OCI-LY1 (cell line): Measurements from ENCODE around the gene YIF1B.
A peak's percentile ranks its signal among the peaks of the same experiment; 100 is the strongest.

ENCODE experiments used
- H2AFZ ChIP-seq: fragments of 200-600 bp; sonication (generic), shearing (Covaris generic); 2 replicates; pipeline ENCODE4 v1.6.0; 2014; ENCODE audit warnings: antibody characterized with exemption, mild to moderate bottlenecking, low read length
- H3F3A ChIP-seq: fragments of 200-600 bp; sonication (generic), shearing (Covaris generic); 2 replicates; pipeline ENCODE4 v1.6.0; 2014; ENCODE audit warnings: mild to moderate bottlenecking, antibody characterized with exemption, low read length, moderate library complexity; ENCODE audit not compliant: insufficient read depth
- H3K27ac ChIP-seq: fragments of 200-600 bp; sonication (generic); 2 replicates; pipeline ENCODE4 v1.5.1; 2014; ENCODE audit warnings: low read length, mixed run types, mild to moderate bottlenecking, low read depth; ENCODE audit not compliant: poor library complexity, severe bottlenecking
- H3K27me3 ChIP-seq: fragments of 200-600 bp; sonication (generic); 2 replicates; pipeline ENCODE4 v1.6.0; 2014; ENCODE audit warnings: antibody characterized with exemption, mild to moderate bottlenecking, low read length, moderate library complexity; ENCODE audit not compliant: insufficient read depth
- H3K36me3 ChIP-seq: fragments of 200-600 bp; sonication (generic); 2 replicates; pipeline ENCODE4 v1.6.1; 2014; ENCODE audit warnings: mild to moderate bottlenecking, antibody characterized with exemption, low read length, moderate library complexity, mixed read lengths; ENCODE audit not compliant: insufficient read depth
- H3K4me1 ChIP-seq: fragments of 200-600 bp; sonication (generic); 2 replicates; pipeline ENCODE4 v1.5.1; 2014; ENCODE audit warnings: mild to moderate bottlenecking, low read length, moderate library complexity; ENCODE audit not compliant: insufficient read depth, severe bottlenecking
- H3K4me2 ChIP-seq: fragments of 200-600 bp; sonication (generic), shearing (Covaris generic); 2 replicates; pipeline ENCODE4 v1.6.1; 2014; ENCODE audit warnings: low read length
- H3K4me3 ChIP-seq: fragments of 200-600 bp; sonication (generic); 2 replicates; pipeline ENCODE4 v1.5.1; 2014; ENCODE audit warnings: low read length, low read depth, mild to moderate bottlenecking, mixed read lengths; ENCODE audit not compliant: poor library complexity, severe bottlenecking
- H3K79me2 ChIP-seq: fragments of 200-600 bp; shearing (Covaris generic); 2 replicates; pipeline ENCODE4 v1.6.1; 2016; ENCODE audit warnings: mixed run types, low read length, mixed read lengths; ENCODE audit not compliant: insufficient read depth
- H3K9ac ChIP-seq: fragments of 200-600 bp; sonication (generic), shearing (Covaris generic); 2 replicates; pipeline ENCODE4 v1.6.1; 2014; ENCODE audit warnings: mild to moderate bottlenecking, low read length, mixed read lengths
- H3K9me2 ChIP-seq: fragments of 200-600 bp; sonication (generic), shearing (Covaris generic); 2 replicates; pipeline ENCODE4 v1.6.1; 2014; ENCODE audit warnings: low read depth, mild to moderate bottlenecking, low read length, mixed read lengths
- H3K9me3 ChIP-seq: fragments of 200-600 bp; shearing (Covaris generic); 2 replicates; pipeline ENCODE4 v1.6.1; 2014; ENCODE audit warnings: low read length, mixed read lengths
- H4K20me1 ChIP-seq: fragments of 200-600 bp; sonication (generic), shearing (Covaris generic); 2 replicates; pipeline ENCODE4 v1.6.0; 2016; ENCODE audit warnings: mild to moderate bottlenecking, low read length; ENCODE audit not compliant: insufficient read depth
- EZH2 ChIP-seq: fragments of 200-600 bp; sonication (generic), shearing (Covaris generic); IDR thresholded peaks from 2 replicates; pipeline ENCODE4 v1.8.0; 2017; ENCODE audit warnings: borderline replicate concordance, mixed run types, mild to moderate bottlenecking, antibody characterized with exemption, low read length, moderate library complexity, mixed read lengths
- TF ChIP-seq, protein P1 (sequence below): fragments of 200-600 bp; sonication (generic), shearing (Covaris generic); IDR thresholded peaks from 2 replicates; pipeline ENCODE4 v1.5.1; 2017; ENCODE audit warnings: mild to moderate bottlenecking, antibody characterized with exemption, low read length, moderate library complexity, mixed read lengths

The YIF1B gene

DNA sequence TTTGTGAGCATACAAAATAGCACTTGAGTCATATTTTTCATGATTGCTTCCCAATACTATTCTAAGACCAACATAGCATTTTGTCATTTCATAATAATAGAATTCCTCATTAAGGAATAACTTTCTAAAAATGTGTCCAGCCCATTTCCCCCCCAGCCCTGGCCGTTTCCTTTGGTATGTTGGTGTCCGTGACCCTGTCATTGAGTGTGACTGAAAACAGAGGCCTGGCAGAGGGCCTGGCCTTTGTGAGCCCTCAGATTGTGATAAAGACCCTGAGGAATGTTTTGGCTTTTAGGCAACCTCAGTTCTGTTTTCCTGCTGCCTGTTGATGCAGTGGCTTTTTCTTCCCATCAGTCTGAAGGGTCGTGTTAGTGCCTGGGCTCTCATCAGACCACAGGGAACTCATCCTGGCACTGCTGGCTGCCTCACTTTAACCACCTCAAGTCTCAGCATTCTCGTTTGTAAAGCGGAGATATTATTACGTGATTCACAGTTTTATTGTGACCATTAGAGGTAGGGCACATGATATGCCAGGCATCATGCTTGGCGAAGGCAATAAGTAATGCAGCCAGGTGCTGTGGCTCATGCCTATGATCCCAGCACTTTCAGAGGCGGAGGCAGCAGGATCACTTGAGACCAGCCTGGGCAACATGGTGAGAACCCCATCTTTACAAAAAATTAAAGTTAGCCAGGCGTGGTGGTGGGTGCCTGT is 37.6 kb downstream of the YIF1B start:
- Histone ChIP-seq H3K4me2 (no peak overlapping the region), H3F3A (no peaks in the 10 kb centered on the region), H3K9me3 (no peaks in the 10 kb centered on the region), H3K4me1 (peaks cover 20% of the 10 kb centered on the region), H4K20me1 (no peaks in the 10 kb centered on the region), H3K9me2 (no peaks in the 10 kb centered on the region), H3K27me3 (no peaks in the 10 kb centered on the region), H2AFZ (no peak overlapping the region), H3K27ac (peak overlapping the region; percentile 3), H3K9ac (no peak overlapping the region), H3K79me2 (peaks cover 35% of the 10 kb centered on the region), H3K36me3 (peaks cover 11% of the 10 kb centered on the region; the same call in 1 of the 2 replicates), H3K4me3 (no peak overlapping the region)
- no peak for TF ChIP-seq EZH2
- TF ChIP-seq, protein P1, sequence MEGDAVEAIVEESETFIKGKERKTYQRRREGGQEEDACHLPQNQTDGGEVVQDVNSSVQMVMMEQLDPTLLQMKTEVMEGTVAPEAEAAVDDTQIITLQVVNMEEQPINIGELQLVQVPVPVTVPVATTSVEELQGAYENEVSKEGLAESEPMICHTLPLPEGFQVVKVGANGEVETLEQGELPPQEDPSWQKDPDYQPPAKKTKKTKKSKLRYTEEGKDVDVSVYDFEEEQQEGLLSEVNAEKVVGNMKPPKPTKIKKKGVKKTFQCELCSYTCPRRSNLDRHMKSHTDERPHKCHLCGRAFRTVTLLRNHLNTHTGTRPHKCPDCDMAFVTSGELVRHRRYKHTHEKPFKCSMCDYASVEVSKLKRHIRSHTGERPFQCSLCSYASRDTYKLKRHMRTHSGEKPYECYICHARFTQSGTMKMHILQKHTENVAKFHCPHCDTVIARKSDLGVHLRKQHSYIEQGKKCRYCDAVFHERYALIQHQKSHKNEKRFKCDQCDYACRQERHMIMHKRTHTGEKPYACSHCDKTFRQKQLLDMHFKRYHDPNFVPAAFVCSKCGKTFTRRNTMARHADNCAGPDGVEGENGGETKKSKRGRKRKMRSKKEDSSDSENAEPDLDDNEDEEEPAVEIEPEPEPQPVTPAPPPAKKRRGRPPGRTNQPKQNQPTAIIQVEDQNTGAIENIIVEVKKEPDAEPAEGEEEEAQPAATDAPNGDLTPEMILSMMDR = no peak

GRCh38 chr19:38277549-38277948 is 38.2 kb downstream of the YIF1B start:
- no peaks in the 10 kb centered on the region for H4K20me1 ChIP-seq
- no peaks in the 10 kb centered on the region for H3F3A ChIP-seq
- no peaks in the 10 kb centered on the region for H3K9me2 ChIP-seq
- H3K27me3 ChIP-seq = no peaks in the 10 kb centered on the region
- no peak overlapping the region for H3K27ac ChIP-seq
- no peak overlapping the region for H3K4me2 ChIP-seq
- peaks cover 37% of the 10 kb centered on the region for H3K79me2 ChIP-seq
- H2AFZ ChIP-seq = no peak overlapping the region
- H3K4me1 ChIP-seq = peaks cover 20% of the 10 kb centered on the region
- no peaks in the 10 kb centered on the region for H3K9me3 ChIP-seq
- no peak overlapping the region for H3K9ac ChIP-seq
- no peak overlapping the region for H3K4me3 ChIP-seq
- peaks cover 11% of the 10 kb centered on the region; the same call in 1 of the 2 replicates for H3K36me3 ChIP-seq
- TF ChIP-seq, protein P1 = no peak
- no peak for TF ChIP-seq EZH2

GRCh38 chr19:38276942-38277517 is 38.7 kb downstream of the YIF1B start:
- Histone ChIP-seq H3K9ac (no peak overlapping the region), H2AFZ (no peak overlapping the region), H3K9me3 (no peaks in the 10 kb centered on the region), H3K79me2 (peaks cover 39% of the 10 kb centered on the region), H3K36me3 (peaks cover 11% of the 10 kb centered on the region; the same call in 1 of the 2 replicates), H3F3A (no peaks in the 10 kb centered on the region), H3K9me2 (no peaks in the 10 kb centered on the region), H3K4me3 (no peak overlapping the region), H4K20me1 (no peaks in the 10 kb centered on the region), H3K27ac (no peak overlapping the region), H3K4me2 (no peak overlapping the region), H3K4me1 (peaks cover 20% of the 10 kb centered on the region), H3K27me3 (no peaks in the 10 kb centered on the region)
- TF ChIP-seq, protein P1 = no peak
- TF ChIP-seq EZH2 = no peak
